ENCODE data around the gene AK8.

AK8 gene

GRCh38 chr9:132877824-132878694 is at the start of gene AK8:
TSS of gene AK8 (minus strand) at chr9:132878284. CDS start at chr9:132878255, 29 bp downstream.
- peak within 1 kb of the TSS; percentile 97 for H3K4me3 ChIP-seq (ENCODE audit: low read length)
- TF ChIP-seq CTCF (conservative IDR thresholded peaks at IDR 0.05; ENCODE audit: low read depth, low read length) = no peak
- no peak for DNase-seq (ENCODE audit: low read depth)

GRCh38 chr9:132927704-132928103 is 49.6 kb upstream of the AK8 start:
- no peak for TF ChIP-seq CTCF (conservative IDR thresholded peaks at IDR 0.05; ENCODE audit: low read depth, low read length)
- no peak overlapping the region for H3K4me3 ChIP-seq (ENCODE audit: low read length)
- no peak for DNase-seq (ENCODE audit: low read depth)

GRCh38 chr9:132923346-132923902 is 45.3 kb upstream of the AK8 start:
- no peak for TF ChIP-seq CTCF (conservative IDR thresholded peaks at IDR 0.05; ENCODE audit: low read depth, low read length)
- no peak for DNase-seq (ENCODE audit: low read depth)
- no peak overlapping the region for H3K4me3 ChIP-seq (ENCODE audit: low read length)

GRCh38 chr9:132919614-132920268 is 41.7 kb upstream of the AK8 start:
- no peak for DNase-seq (ENCODE audit: low read depth)
- no peak for TF ChIP-seq CTCF (conservative IDR thresholded peaks at IDR 0.05; ENCODE audit: low read depth, low read length)
- H3K4me3 ChIP-seq (ENCODE audit: low read length) = no peak overlapping the region

- no peak overlapping the region for H3K4me3 ChIP-seq (ENCODE audit: low read length)
- no peak for DNase-seq (ENCODE audit: low read depth)
- TF ChIP-seq CTCF (conservative IDR thresholded peaks at IDR 0.05; ENCODE audit: low read depth, low read length) = no peak
These were observed 36.8 kb upstream of the AK8 start for GRCh38 chr9:132914924-132915323.

- DNase-seq (ENCODE audit: low read depth) = no peak
- TF ChIP-seq CTCF (conservative IDR thresholded peaks at IDR 0.05; ENCODE audit: low read depth, low read length) = no peak
- H3K4me3 ChIP-seq (ENCODE audit: low read length) = no peak overlapping the region
These were observed 34.0 kb upstream of the AK8 start for GRCh38 chr9:132912131-132912530.

All from retinal pigment epithelial cell (primary cell).